OCI-LY7 (cell line): ENCODE data around the gene EEPD1. TPM values are rescaled to one million over a fixed set of nuclear protein-coding genes. Genes with fewer than 3 reads are reported as not detected.

Experiments
- BruUV-seq: library from RNA; stranded (reverse); fragments of 400-500 nt; replicated peaks from 2 replicates; lab custom pipeline; 2021; lab: Mats Ljungman, UMichigan
- CTCF ChIA-PET: fragments of 300-600 bp; sonication (Branson Sonifier 250); formaldehyde crosslinking; loops from one replicate; lab custom pipeline; 2022; ENCODE audit warnings: antibody characterized with exemption; ENCODE audit not compliant: unreplicated experiment; lab: Charles Lee
- POLR2A ChIA-PET: fragments of 300-600 bp; sonication (Branson Sonifier 250); formaldehyde crosslinking; loops from one replicate; lab custom pipeline; 2022; ENCODE audit warnings: antibody characterized with exemption; lab: Charles Lee
- DNase-seq: peaks from one replicate; pipeline ENCODE4 v3.0.0-alpha.2; 2015; ENCODE audit warnings: low spot score
- H2AFZ ChIP-seq: fragments of 200-600 bp; sonication (generic), shearing (Covaris generic); 2 replicates; pipeline ENCODE4 v1.6.1; 2014; ENCODE audit warnings: mild to moderate bottlenecking, antibody characterized with exemption, low read length, moderate library complexity
- H3K27ac ChIP-seq: fragments of 200-600 bp; sonication (generic); 2 replicates; pipeline ENCODE4 v1.5.1; 2014; ENCODE audit warnings: mixed run types, low read depth, mild to moderate bottlenecking, moderate library complexity, low read length, inconsistent platforms; ENCODE audit not compliant: poor library complexity, severe bottlenecking
- H3K36me3 ChIP-seq: fragments of 200-600 bp; sonication (generic); 2 replicates; pipeline ENCODE4 v1.6.1; 2014; ENCODE audit warnings: mild to moderate bottlenecking, antibody characterized with exemption, low read length, moderate library complexity, mixed read lengths; ENCODE audit not compliant: insufficient read depth
- H3K4me1 ChIP-seq: fragments of 200-600 bp; sonication (generic); 2 replicates; pipeline ENCODE4 v1.5.1; 2014; ENCODE audit warnings: mild to moderate bottlenecking, low read length; ENCODE audit not compliant: insufficient read depth, poor library complexity, severe bottlenecking
- H3K4me2 ChIP-seq: fragments of 200-600 bp; sonication (generic); 2 replicates; pipeline ENCODE4 v1.6.1; 2014; ENCODE audit warnings: mild to moderate bottlenecking, low read length
- H3K4me3 ChIP-seq: fragments of 200-600 bp; sonication (generic); 2 replicates; pipeline ENCODE4 v1.5.1; 2014; ENCODE audit warnings: mild to moderate bottlenecking, low read depth, low read length; ENCODE audit not compliant: poor library complexity, severe bottlenecking
- H3K79me2 ChIP-seq: fragments of 200-600 bp; sonication (generic); 2 replicates; pipeline ENCODE4 v1.6.1; 2016; ENCODE audit warnings: low read depth, mild to moderate bottlenecking, low read length, moderate library complexity, mixed read lengths; ENCODE audit not compliant: insufficient read depth
- H3K9me2 ChIP-seq: fragments of 200-600 bp; sonication (generic); 2 replicates; pipeline ENCODE4 v1.6.1; 2016; ENCODE audit warnings: mild to moderate bottlenecking, low read length, mixed read lengths; ENCODE audit not compliant: insufficient read depth
- H3K9me3 ChIP-seq: fragments of 200-600 bp; sonication (generic); 2 replicates; pipeline ENCODE4 v1.6.1; 2014; ENCODE audit warnings: mild to moderate bottlenecking, mixed run types, low read length, mixed read lengths
- H4K20me1 ChIP-seq: fragments of 200-600 bp; sonication (generic); 2 replicates; pipeline ENCODE4 v1.6.1; 2014; ENCODE audit warnings: mild to moderate bottlenecking, antibody characterized with exemption, low read length, moderate library complexity, mixed read lengths; ENCODE audit not compliant: insufficient read depth
- CTCF ChIP-seq: fragments of 200-600 bp; sonication (generic); conservative IDR thresholded peaks from 2 replicates; pipeline ENCODE4 v1.5.1; 2014; ENCODE audit warnings: mild to moderate bottlenecking, antibody characterized with exemption, low read length, moderate library complexity, mixed read lengths
- EZH2phosphoT487 ChIP-seq: fragments of 200-600 bp; sonication (generic); IDR thresholded peaks from 2 replicates; pipeline ENCODE4 v1.6.1; 2018; ENCODE audit warnings: low read depth, borderline replicate concordance, mild to moderate bottlenecking, mixed run types, antibody characterized with exemption, low read length, moderate library complexity, mixed read lengths
- intact Hi-C: fragments of 100-400 bp; cut with micrococcal nuclease; formaldehyde crosslinking; loops from one replicate; pipeline ENCODE4 v1.10.0; 2022; ENCODE audit not compliant: unreplicated experiment
- total RNA-seq, 2 experiments: library from RNA; depleted of rRNA in 1 of 2; stranded (reverse); fragments of >200 nt in 1 of 2; shearing (Covaris generic) in 1 of 2; gene quantifications; 2 replicates each; pipeline ENCODE4 v1.2.3, GENCODE V29; 2014 to 2022

The EEPD1 gene
- total RNA-seq, 2 experiments from 2014 or later = 1.7 to 8.1 TPM

DNA sequence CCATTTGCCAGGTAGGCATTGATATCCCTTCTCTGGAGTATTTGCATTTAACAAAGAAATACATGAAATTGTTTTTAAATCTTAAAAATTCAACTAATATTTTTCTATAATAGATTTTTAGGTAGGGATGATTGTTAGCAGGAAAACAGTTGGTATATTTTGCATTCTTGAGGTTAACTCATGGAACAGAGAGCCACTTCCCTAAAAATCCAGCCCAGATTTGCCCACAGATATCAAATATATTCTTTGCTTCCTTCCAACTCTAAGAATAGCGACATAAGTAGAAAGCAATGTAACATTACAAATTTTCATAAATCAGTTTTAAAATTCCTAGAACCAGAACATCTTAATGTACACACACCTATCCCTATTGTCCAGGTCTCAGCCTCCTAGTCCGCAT lies 191.6 kb downstream of the EEPD1 start:
- H3K36me3 ChIP-seq = no peaks in the 10 kb centered on the region
- CTCF ChIA-PET = no interaction called here
- no peaks in the 10 kb centered on the region for H3K9me2 ChIP-seq
- no TSS peak for BruUV-seq
- H3K4me2 ChIP-seq = no peak overlapping the region
- H3K4me3 ChIP-seq = no peak overlapping the region
- TF ChIP-seq CTCF (no peak), EZH2phosphoT487 (no peak)
- no peak for DNase-seq
- no peaks in the 10 kb centered on the region for H3K4me1 ChIP-seq
- POLR2A ChIA-PET = no interaction called here
- H2AFZ ChIP-seq = no peak overlapping the region
- no peaks in the 10 kb centered on the region for H4K20me1 ChIP-seq
- intact Hi-C loops = no loop called here
- H3K9me3 ChIP-seq = no peaks in the 10 kb centered on the region
- H3K79me2 ChIP-seq = no peaks in the 10 kb centered on the region
- no peak overlapping the region for H3K27ac ChIP-seq

- no peak for DNase-seq
- BruUV-seq = no TSS peak
- intact Hi-C loops = no loop called here
- Histone ChIP-seq H2AFZ (no peak overlapping the region), H3K4me1 (no peaks in the 10 kb centered on the region), H3K9me2 (no peaks in the 10 kb centered on the region), H3K27ac (no peak overlapping the region), H3K4me2 (no peak overlapping the region), H3K36me3 (no peaks in the 10 kb centered on the region), H3K79me2 (no peaks in the 10 kb centered on the region), H3K4me3 (no peak overlapping the region), H4K20me1 (no peaks in the 10 kb centered on the region), H3K9me3 (no peaks in the 10 kb centered on the region)
- POLR2A ChIA-PET = no interaction called here
- CTCF ChIA-PET = no interaction called here
- TF ChIP-seq EZH2phosphoT487 (no peak), CTCF (no peak)
Measured at GRCh38 chr7:36346260-36346831, 193.3 kb downstream of the EEPD1 start.

DNA sequence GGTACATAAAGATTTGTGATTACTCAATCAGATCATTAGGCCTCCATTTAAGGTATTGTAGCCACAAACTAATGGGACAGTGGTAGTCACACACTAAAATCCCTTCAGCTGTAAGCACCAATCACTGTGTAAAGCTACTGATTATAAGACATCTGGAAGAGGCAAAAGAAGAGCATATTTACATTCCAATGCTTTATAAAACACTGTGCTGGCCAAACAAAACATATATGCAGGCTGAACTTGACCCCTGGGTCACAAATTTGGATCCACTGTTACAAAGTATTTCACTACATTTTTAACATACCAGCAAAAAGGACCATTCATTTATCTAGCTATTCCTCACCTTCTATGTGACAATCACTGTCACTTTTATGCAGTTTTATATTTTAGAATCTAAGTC lies 195.2 kb downstream of the EEPD1 start:
- no peaks in the 10 kb centered on the region for H3K4me1 ChIP-seq
- no peak overlapping the region for H3K4me2 ChIP-seq
- no peaks in the 10 kb centered on the region for H3K36me3 ChIP-seq
- ChIA-PET POLR2A (interaction anchor here (0.6 to 1.3 kb wide), 2 partner anchors 10 to 312 kb away, joined by 3 to 4 read pairs; no protein-coding TSS in a partner anchor), CTCF (interaction anchor here (1.1 kb wide), 1 partner anchor 20 kb away, joined by 3 read pairs; no protein-coding TSS in a partner anchor)
- TF ChIP-seq EZH2phosphoT487 = no peak
- no peak for TF ChIP-seq CTCF
- H3K79me2 ChIP-seq = no peaks in the 10 kb centered on the region
- no peak for DNase-seq
- H3K9me3 ChIP-seq = no peaks in the 10 kb centered on the region
- H3K4me3 ChIP-seq = no peak overlapping the region
- H2AFZ ChIP-seq = no peak overlapping the region
- no peaks in the 10 kb centered on the region for H4K20me1 ChIP-seq
- no TSS peak for BruUV-seq
- H3K9me2 ChIP-seq = no peaks in the 10 kb centered on the region
- intact Hi-C loops = no loop called here
- no peak overlapping the region for H3K27ac ChIP-seq
